Neural progenitor cell (in vitro differentiated cells): Measurements from ENCODE around the gene PNPLA6.

ENCODE experiments used
- CTCF ChIP-seq: fragments of 200-600 bp; sonication (generic); IDR thresholded peaks from 2 replicates; pipeline ENCODE4 v1.5.1; 2017; ENCODE audit warnings: antibody characterized with exemption, mild to moderate bottlenecking
- EZH2 ChIP-seq: fragments of 200-600 bp; sonication (generic); IDR thresholded peaks from 2 replicates; pipeline ENCODE4 v1.6.1; 2017; ENCODE audit warnings: antibody characterized with exemption, mild to moderate bottlenecking, moderate library complexity

DNA sequence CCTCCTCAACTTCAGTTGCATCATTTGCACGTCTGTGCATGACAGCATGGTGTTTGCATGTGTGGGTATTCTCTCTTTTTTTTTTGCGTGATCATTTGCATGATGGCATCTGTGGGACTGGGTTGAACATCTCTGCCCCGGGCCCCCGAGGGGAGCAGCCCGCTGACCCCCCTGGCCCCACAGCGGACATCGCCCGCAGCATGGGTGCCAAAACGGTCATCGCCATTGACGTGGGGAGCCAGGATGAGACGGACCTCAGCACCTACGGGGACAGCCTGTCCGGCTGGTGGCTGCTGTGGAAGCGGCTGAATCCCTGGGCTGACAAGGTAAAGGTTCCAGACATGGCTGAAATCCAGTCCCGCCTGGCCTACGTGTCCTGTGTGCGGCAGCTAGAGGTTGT, 23.1 kb downstream of the PNPLA6 start:
- TF ChIP-seq CTCF (no peak), EZH2 (no peak)
